A673 (cell line): ENCODE measurements around the gene CA6. TPM values are rescaled to one million over a fixed set of nuclear protein-coding genes. Genes with fewer than 3 reads are reported as not detected.

Experiments used
- BruUV-seq: library from RNA; stranded (reverse); fragments of 400-500 nt; replicated peaks from 2 replicates; lab custom pipeline; 2021; lab: Mats Ljungman, UMichigan
- CTCF ChIA-PET: fragments of 300-600 bp; sonication (Branson Sonifier 250); formaldehyde crosslinking; loops from one replicate; lab custom pipeline; 2022; ENCODE audit warnings: antibody characterized with exemption; lab: Charles Lee
- POLR2A ChIA-PET: fragments of 300-600 bp; sonication (Branson Sonifier 250); formaldehyde crosslinking; loops from one replicate; lab custom pipeline; 2022; ENCODE audit warnings: antibody characterized with exemption; ENCODE audit not compliant: low non-redundant PET; lab: Charles Lee
- DNase-seq: peaks from one replicate; pipeline ENCODE4 v3.0.0-alpha.2; 2015; ENCODE audit warnings: low spot score
- H3K27ac ChIP-seq: fragments of 200-600 bp; sonication (generic); 2 replicates; pipeline ENCODE4 v1.5.1; 2016; ENCODE audit warnings: mixed run types, low read depth, mild to moderate bottlenecking, mixed read lengths, antibody characterized with exemption, low read length; ENCODE audit not compliant: poor library complexity, severe bottlenecking
- H3K27me3 ChIP-seq: fragments of 200-600 bp; sonication (generic); replicated peaks from 2 replicates; pipeline ENCODE4 v1.6.1; 2017; ENCODE audit warnings: mixed run types, low read depth, mild to moderate bottlenecking, mixed read lengths, antibody characterized with exemption, low read length; ENCODE audit not compliant: insufficient read depth, poor library complexity
- H3K36me3 ChIP-seq: fragments of 200-600 bp; sonication (generic); 2 replicates; pipeline ENCODE4 v1.6.1; 2016; ENCODE audit warnings: mixed run types, mild to moderate bottlenecking, mixed read lengths, antibody characterized with exemption, low read length; ENCODE audit not compliant: insufficient read depth, poor library complexity, severe bottlenecking
- H3K4me1 ChIP-seq: fragments of 200-600 bp; sonication (generic); 2 replicates; pipeline ENCODE4 v1.6.1; 2017; ENCODE audit warnings: mixed run types, mild to moderate bottlenecking, mixed read lengths, antibody characterized with exemption, low read length; ENCODE audit not compliant: insufficient read depth, poor library complexity, severe bottlenecking
- H3K4me3 ChIP-seq: fragments of 200-600 bp; sonication (generic); 2 replicates; pipeline ENCODE4 v1.5.1; 2016; ENCODE audit warnings: low read depth, mixed run types, mild to moderate bottlenecking, mixed read lengths, low read length; ENCODE audit not compliant: poor library complexity, severe bottlenecking
- H3K9me3 ChIP-seq: fragments of 200-600 bp; sonication (generic); 2 replicates; pipeline ENCODE4 v1.6.1; 2016; ENCODE audit warnings: mixed run types, low read depth, mild to moderate bottlenecking, mixed read lengths, antibody characterized with exemption, low read length; ENCODE audit not compliant: poor library complexity, severe bottlenecking
- CTCF ChIP-seq: fragments of 300-800, 200-600 bp; sonication (generic); conservative IDR thresholded peaks from 2 replicates; pipeline ENCODE4 v1.5.1; 2017; ENCODE audit warnings: low read depth, mild to moderate bottlenecking, antibody characterized with exemption, low read length, moderate library complexity, mixed read lengths
- EZH2 ChIP-seq: fragments of 200-600 bp; sonication (generic); IDR thresholded peaks from 2 replicates; pipeline ENCODE4 v1.6.1; 2017; ENCODE audit warnings: borderline replicate concordance, low read depth, mild to moderate bottlenecking, mixed read lengths, antibody characterized with exemption, low read length; ENCODE audit not compliant: poor library complexity, severe bottlenecking
- intact Hi-C: fragments of 100-400 bp; cut with micrococcal nuclease; formaldehyde crosslinking; loops from one replicate; pipeline ENCODE4 v1.10.0; 2022; ENCODE audit not compliant: unreplicated experiment
- total RNA-seq: library from RNA; stranded (reverse); gene quantifications from 2 replicates; pipeline ENCODE4 v1.2.3, GENCODE V29; 2021

Gene CA6
- total RNA-seq, 1 experiment from 2014 or later: not detected

GRCh38 chr1:8947127-8947691 is 1.5 kb downstream of the CA6 start:
- Histone ChIP-seq H3K27ac (no peak overlapping the region), H3K4me3 (no peak overlapping the region), H3K27me3 (no peaks in the 10 kb centered on the region), H3K36me3 (no peaks in the 10 kb centered on the region), H3K4me1 (peaks cover 28% of the 10 kb centered on the region), H3K9me3 (no peaks in the 10 kb centered on the region)
- no peak for DNase-seq
- TF ChIP-seq CTCF (no peak), EZH2 (no peak)
- CTCF ChIA-PET: no interaction called here
- POLR2A ChIA-PET: no interaction called here
- no TSS peak for BruUV-seq
- intact Hi-C loops: no loop called here

- intact Hi-C loops: no loop called here
- TF ChIP-seq CTCF (no peak), EZH2 (no peak)
- Histone ChIP-seq H3K4me3 (no peak overlapping the region), H3K27me3 (no peaks in the 10 kb centered on the region), H3K4me1 (no peaks in the 10 kb centered on the region), H3K9me3 (no peaks in the 10 kb centered on the region), H3K27ac (no peak overlapping the region), H3K36me3 (no peaks in the 10 kb centered on the region)
- DNase-seq: no peak
- ChIA-PET POLR2A (no interaction called here), CTCF (no interaction called here)
- BruUV-seq: no TSS peak
These were observed 4.6 kb downstream of the CA6 start for GRCh38 chr1:8950309-8950708.

GRCh38 chr1:8951231-8951630 is 5.6 kb downstream of the CA6 start:
- no TSS peak for BruUV-seq
- no peak for DNase-seq
- no peaks in the 10 kb centered on the region for H3K36me3 ChIP-seq
- no peak overlapping the region for H3K4me3 ChIP-seq
- no peak for TF ChIP-seq EZH2
- no peak for TF ChIP-seq CTCF
- no peaks in the 10 kb centered on the region for H3K9me3 ChIP-seq
- H3K4me1 ChIP-seq: no peaks in the 10 kb centered on the region
- ChIA-PET CTCF (no interaction called here), POLR2A (no interaction called here)
- no peaks in the 10 kb centered on the region for H3K27me3 ChIP-seq
- intact Hi-C loops: no loop called here
- no peak overlapping the region for H3K27ac ChIP-seq
